Measurements from ENCODE around the gene GLS.
A peak's percentile ranks its signal among the peaks of the same experiment; 100 is the strongest.

GLS gene

DNA sequence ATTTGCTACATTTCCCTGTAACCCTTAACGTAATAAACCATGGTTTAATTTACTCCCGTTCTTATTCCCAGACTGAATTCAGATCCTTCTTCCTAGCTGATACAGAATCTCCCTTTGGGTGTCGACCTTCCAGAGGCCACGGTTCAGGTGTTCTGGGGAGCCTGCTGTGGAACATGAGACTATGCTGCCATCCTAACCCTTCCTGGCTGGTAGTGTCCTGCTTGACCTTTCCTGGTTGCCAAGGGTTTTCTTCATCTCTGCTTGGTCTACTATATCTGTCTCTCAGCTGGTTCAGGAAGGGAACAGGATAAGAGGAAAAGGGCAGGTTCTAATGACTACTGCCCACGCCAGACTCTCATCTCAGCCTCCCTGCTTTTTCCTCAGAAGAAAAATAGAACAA lies 96.9 kb downstream of the GLS start:
- DNase-seq, result no peak
- Mint-ChIP-seq H3K27me3 (no peaks in the 10 kb centered on the region), H3K36me3 (ENCODE audit: insufficient read depth) (peaks cover 96% of the 10 kb centered on the region), H3K4me3 (no peak overlapping the region), H3K9me3 (no peaks in the 10 kb centered on the region), H3K4me1 (ENCODE audit: low read depth in 2 of 2) (peaks cover 5 to 6% of the 10 kb centered on the region in 2 donors), H3K27ac (peak overlapping the region; percentile 47 to 69)
- no peak for ATAC-seq (replicated peaks)

DNA sequence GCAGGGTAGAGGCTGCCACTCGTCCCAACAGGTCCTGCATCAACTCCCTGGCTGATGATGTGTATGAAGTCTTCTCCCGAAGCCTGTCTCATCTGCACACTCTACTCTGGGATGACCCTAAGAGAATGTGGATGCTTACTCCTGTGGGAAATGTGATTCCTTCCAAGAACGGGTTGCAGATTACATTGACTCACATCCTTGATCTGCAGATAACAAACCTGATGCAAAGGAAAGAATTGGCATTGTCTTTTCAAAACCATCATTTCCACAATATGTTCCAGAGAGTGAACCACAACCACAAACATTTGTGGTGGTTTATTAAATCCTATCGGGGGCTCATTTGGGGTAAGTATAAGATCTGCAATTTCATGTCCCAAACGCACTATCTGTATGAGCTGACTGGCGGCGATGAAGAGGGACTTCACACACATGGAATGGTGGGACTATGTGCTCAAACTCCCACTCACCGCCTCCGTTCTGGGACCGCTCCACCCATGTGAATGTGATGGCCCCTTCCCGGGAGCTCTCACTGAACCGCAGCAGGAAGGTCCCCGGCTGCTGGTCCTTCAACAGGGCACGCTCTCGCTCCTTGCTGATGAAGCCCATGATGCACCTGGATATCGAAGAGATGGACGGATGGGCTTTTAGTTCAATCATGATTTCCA lies 97.9 kb downstream of the GLS start:
- no peaks in the 10 kb centered on the region for H3K9me3 Mint-ChIP-seq
- H3K36me3 Mint-ChIP-seq (ENCODE audit: insufficient read depth), result peaks cover 98% of the 10 kb centered on the region
- no peak overlapping the region for H3K4me3 Mint-ChIP-seq
- no peak for DNase-seq
- peaks cover 6 to 7% of the 10 kb centered on the region in 2 donors for H3K4me1 Mint-ChIP-seq (ENCODE audit: low read depth in 2 of 2)
- no peak for ATAC-seq (replicated peaks)
- peak overlapping the region; percentile 47 to 69 for H3K27ac Mint-ChIP-seq
- H3K27me3 Mint-ChIP-seq, result no peaks in the 10 kb centered on the region

DNA sequence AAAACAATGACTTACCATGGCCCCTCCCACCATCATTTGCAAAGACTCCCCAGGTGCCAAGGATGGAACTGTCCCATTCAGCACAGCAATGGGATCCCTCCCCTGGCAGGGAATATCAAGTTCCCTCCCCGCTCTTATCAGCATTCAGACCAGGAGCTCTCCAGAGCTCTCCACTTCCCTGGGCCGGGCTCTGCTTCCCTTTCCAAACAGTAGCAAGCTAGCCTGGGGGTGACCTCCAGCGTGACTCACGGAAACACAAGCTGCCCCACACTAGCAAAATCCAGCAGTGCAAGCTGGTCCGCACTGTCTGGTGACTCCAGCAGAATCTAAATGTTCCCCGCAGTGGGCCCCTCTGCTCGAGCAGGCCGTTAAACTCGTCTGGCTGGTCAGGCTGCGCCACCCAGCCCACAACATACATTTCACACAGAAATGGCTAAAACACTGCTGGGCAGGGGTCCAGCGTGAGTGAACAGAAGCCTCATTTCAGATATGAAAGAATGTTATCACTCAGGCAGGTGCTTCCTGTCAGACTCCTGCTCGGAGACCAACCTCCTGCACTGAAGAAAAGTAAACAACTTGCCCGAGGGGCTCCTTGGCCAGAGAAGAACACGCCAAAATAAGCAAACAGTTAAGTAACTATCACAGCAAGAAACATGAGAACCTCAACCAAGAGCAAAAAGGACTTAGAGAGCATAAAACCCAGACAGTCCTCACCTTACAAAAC lies 99.4 kb downstream of the GLS start:
- H3K27me3 Mint-ChIP-seq, result no peaks in the 10 kb centered on the region
- H3K9me3 Mint-ChIP-seq, result no peaks in the 10 kb centered on the region
- peak overlapping the region; percentile 47 to 77 for H3K27ac Mint-ChIP-seq
- H3K36me3 Mint-ChIP-seq (ENCODE audit: insufficient read depth), result peaks cover 98% of the 10 kb centered on the region
- ATAC-seq (replicated peaks) (no peak), DNase-seq (no peak)
- H3K4me3 Mint-ChIP-seq, result no peak overlapping the region
- peaks cover 3 to 8% of the 10 kb centered on the region in 2 donors for H3K4me1 Mint-ChIP-seq (ENCODE audit: low read depth in 2 of 2)

DNA sequence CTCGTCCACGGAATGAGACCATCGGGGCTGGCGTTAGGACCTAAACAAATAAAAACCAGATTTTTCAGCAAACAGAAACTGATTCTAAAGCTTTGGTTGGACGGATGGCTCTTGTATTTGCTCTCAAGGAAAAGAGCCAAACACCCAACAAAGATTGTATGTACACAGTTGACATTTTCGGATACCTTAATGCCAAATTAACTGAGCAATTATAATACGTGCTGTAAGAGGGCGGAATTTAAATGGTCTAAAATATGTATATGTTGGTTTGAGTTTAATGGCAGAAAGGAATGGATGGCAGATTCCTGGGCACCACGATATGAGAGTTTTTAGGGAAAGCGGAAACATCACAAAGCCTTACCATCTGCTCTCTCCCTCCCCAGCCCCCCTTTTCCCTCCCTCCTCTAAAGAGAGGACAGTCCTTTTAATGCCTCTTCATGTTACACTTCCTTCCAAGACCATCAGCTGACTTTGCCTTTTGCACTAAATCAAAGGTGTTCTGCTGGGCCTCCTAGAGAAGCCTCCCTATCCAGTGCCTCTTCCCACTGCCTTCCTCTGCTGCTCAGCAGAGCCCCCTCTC lies 100.1 kb downstream of the GLS start:
- no peaks in the 10 kb centered on the region for H3K27me3 Mint-ChIP-seq
- peaks cover 3 to 8% of the 10 kb centered on the region in 2 donors for H3K4me1 Mint-ChIP-seq (ENCODE audit: low read depth in 2 of 2)
- peaks cover 98% of the 10 kb centered on the region for H3K36me3 Mint-ChIP-seq (ENCODE audit: insufficient read depth)
- ATAC-seq (replicated peaks) (no peak), DNase-seq (no peak)
- no peaks in the 10 kb centered on the region for H3K9me3 Mint-ChIP-seq
- peak overlapping the region; percentile 77 to 79 for H3K27ac Mint-ChIP-seq
- no peak overlapping the region for H3K4me3 Mint-ChIP-seq

DNA sequence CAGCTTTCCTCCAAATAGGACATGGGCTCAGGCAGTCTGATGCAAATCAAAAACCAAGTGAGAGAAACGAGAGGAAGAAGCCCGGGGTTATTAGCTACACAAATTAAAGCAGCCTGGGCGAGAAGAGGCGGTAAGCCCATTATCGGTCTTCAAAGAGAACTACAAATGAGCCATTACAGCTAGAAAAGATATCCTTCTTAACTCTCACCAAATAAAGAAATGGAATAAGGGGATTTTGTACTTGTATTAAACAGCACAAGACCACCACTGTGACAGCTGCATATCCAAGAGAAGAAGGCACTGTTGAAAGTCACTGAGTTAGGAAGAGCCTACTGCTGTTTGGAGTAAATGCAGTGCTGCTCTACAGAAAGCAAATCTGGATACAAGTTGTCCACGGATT lies 100.7 kb downstream of the GLS start:
- peaks cover 3 to 11% of the 10 kb centered on the region in 2 donors for H3K4me1 Mint-ChIP-seq (ENCODE audit: low read depth in 2 of 2)

DNA sequence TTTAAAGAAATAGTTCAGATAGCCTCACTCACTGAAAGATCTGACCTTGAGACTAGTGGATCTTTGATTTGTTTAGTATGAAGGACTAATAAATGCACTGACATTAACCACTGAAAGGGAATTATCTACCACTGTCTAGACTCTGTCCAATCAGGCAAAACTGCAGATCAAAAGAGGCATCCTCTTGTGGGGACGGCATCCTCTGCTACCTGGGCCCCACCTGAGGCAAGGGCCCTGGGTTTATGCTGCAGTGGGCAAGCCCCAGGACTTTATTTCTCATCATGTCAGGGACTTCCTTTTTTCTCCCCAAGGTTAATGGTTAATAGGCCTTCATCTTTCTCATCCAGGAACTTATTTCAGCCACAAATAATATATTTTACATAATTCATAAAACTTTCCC lies 101.1 kb downstream of the GLS start:
- H3K9me3 Mint-ChIP-seq, result no peaks in the 10 kb centered on the region
- H3K4me3 Mint-ChIP-seq, result no peak overlapping the region
- DNase-seq (no peak), ATAC-seq (replicated peaks) (no peak)
- H3K27ac Mint-ChIP-seq, result peak overlapping the region in 1 of 2 donors; percentile 83
- H3K4me1 Mint-ChIP-seq (ENCODE audit: low read depth in 2 of 2), result peaks cover 3 to 11% of the 10 kb centered on the region in 2 donors
- H3K36me3 Mint-ChIP-seq (ENCODE audit: insufficient read depth), result peaks cover 98% of the 10 kb centered on the region
- H3K27me3 Mint-ChIP-seq, result no peaks in the 10 kb centered on the region

More for the DNA sequence above, 100.7 kb downstream of the GLS start:
- Mint-ChIP-seq H3K27me3 (no peaks in the 10 kb centered on the region), H3K9me3 (no peaks in the 10 kb centered on the region), H3K4me3 (no peak overlapping the region), H3K27ac (peak overlapping the region; percentile 79 to 83), H3K36me3 (ENCODE audit: insufficient read depth) (peaks cover 98% of the 10 kb centered on the region)
- ATAC-seq (replicated peaks) (no peak), DNase-seq (no peak)

DNA sequence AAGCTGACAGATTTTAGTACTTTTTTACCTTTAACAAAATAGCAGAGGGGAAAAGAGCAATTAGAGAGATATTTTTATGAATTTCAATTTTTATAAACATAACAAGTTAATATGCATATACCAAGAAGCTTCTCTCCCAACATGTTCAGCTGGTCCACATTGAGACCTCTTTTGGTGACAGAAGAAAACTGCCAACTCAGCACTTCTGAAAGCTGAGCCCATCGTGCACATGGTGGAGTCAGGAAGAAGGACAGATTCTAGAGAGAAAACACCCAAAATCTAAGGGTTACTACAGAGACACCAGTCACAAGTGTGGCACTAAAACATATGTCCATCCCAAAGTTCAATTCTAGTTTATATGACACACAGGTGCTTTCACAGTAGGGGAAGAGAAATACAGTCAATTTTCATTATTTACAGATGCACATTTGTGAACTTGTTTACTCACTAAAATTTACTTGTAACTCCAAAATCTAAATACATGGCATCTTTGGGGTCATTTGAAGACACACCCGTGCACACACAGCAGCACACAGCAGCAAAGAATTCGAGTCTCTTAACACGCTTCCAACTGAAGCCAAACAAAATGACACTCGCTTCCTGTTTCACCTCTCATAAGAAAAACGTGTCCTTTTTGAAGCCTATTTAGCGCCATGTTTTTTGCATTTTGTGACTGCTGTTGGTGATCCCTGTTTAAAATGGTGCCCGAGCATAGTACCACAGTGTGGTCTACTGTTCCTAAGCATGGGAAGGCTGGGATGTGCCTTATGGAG lies 101.8 kb downstream of the GLS start:
- DNase-seq (no peak), ATAC-seq (replicated peaks) (no peak)
- H3K27ac Mint-ChIP-seq, result peak overlapping the region in 1 of 2 donors; percentile 83
- no peak overlapping the region for H3K4me3 Mint-ChIP-seq
- H3K4me1 Mint-ChIP-seq (ENCODE audit: low read depth in 2 of 2), result peaks cover 4 to 11% of the 10 kb centered on the region in 2 donors
- H3K36me3 Mint-ChIP-seq (ENCODE audit: insufficient read depth), result peaks cover 100% of the 10 kb centered on the region
- no peaks in the 10 kb centered on the region for H3K9me3 Mint-ChIP-seq
- H3K27me3 Mint-ChIP-seq, result no peaks in the 10 kb centered on the region

DNA sequence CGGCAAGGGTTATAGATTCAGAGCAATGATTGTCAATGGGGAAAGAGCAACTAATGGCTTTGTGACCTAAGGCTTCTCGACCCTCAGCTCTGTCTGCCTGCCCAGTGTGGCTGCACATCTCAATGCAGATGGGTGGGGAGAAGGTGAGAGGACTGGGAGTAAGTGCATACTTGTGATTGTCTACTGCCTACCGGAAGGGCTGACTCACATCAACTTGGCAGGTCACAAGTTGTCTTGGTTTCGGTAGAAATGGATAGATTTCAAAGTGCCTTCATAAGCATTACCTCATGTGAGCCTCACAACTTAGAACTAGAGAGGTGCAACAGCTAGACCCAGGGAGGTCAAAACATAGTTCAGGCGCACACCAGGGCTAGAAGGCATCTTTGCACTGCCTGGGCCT lies 104.0 kb downstream of the GLS start:
- peak; percentile 58 for ATAC-seq (replicated peaks)
- DNase-seq, result no peak
- no peak overlapping the region for H3K4me3 Mint-ChIP-seq
- peak overlapping the region; percentile 25 to 83 for H3K27ac Mint-ChIP-seq
- no peaks in the 10 kb centered on the region for H3K9me3 Mint-ChIP-seq
- no peaks in the 10 kb centered on the region for H3K27me3 Mint-ChIP-seq
- H3K4me1 Mint-ChIP-seq (ENCODE audit: low read depth in 2 of 2), result peaks cover 7 to 12% of the 10 kb centered on the region in 2 donors
- H3K36me3 Mint-ChIP-seq (ENCODE audit: insufficient read depth), result peaks cover 100% of the 10 kb centered on the region

DNA sequence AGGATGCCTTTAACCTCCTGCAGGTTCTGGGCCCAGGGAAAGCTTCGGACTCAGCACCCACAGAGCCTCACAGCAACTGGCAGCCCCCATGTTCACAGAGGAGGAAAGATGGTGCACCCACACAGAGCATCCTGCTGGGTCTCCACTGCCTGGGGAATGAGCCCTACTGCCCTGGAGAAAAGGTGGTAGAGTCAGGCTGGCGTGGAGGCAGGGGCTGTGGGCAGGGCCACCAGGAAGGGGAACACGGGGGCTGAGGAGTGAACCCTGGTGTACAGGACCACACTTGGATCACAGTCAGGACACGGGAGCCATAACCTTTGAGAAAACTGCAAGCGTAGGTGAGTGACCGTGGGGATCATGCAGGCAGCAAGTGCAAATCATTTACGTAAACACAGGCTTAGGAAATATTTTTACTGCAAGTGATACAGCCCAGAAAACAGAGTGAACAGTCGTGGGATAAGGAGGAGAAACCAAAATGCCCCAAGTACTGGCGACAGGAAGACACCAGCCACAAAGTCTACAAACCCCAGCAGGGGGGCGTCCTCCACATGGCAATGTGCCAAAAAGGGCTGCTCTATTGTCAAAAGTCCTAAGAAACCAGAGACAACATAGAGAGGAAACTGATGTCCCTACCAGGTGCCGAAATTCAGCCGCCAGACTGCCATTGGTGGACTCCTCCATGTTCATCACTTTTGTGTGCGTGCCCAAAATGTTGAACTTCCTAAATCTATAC lies 105.8 kb downstream of the GLS start:
- Mint-ChIP-seq H3K4me1 (ENCODE audit: low read depth in 2 of 2) (peaks cover 8 to 9% of the 10 kb centered on the region in 2 donors), H3K27me3 (no peaks in the 10 kb centered on the region), H3K9me3 (no peaks in the 10 kb centered on the region), H3K36me3 (ENCODE audit: insufficient read depth) (peaks cover 100% of the 10 kb centered on the region), H3K27ac (peak overlapping the region; percentile 44 to 70), H3K4me3 (no peak overlapping the region)
- ATAC-seq (replicated peaks) (no peak), DNase-seq (no peak)

DNA sequence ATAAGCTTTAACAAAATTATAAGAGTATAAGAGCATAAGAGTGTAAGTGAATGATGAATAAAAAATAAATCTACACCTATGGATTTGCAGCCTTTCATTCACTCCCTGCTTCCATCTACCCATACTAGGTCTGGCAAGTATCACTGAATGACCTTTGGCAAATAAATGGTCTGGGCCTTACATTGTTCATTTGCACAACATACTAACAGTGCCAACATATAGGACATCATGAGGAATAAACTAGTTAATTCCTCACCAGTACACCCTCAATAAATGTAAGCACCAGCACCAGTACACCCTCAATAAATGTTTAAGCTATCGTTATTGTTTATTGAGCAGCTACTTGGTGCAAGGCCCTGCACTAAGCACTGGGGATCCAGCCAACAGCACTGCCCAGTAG lies 106.5 kb downstream of the GLS start:
- no peak overlapping the region for H3K4me3 Mint-ChIP-seq
- H3K36me3 Mint-ChIP-seq (ENCODE audit: insufficient read depth), result peaks cover 100% of the 10 kb centered on the region
- peak overlapping the region in 1 of 2 donors; percentile 49 for H3K27ac Mint-ChIP-seq
- no peak for DNase-seq
- H3K9me3 Mint-ChIP-seq, result no peaks in the 10 kb centered on the region
- no peaks in the 10 kb centered on the region for H3K27me3 Mint-ChIP-seq
- H3K4me1 Mint-ChIP-seq (ENCODE audit: low read depth in 2 of 2), result peaks cover 8 to 9% of the 10 kb centered on the region in 2 donors
- ATAC-seq (replicated peaks), result no peak

DNA sequence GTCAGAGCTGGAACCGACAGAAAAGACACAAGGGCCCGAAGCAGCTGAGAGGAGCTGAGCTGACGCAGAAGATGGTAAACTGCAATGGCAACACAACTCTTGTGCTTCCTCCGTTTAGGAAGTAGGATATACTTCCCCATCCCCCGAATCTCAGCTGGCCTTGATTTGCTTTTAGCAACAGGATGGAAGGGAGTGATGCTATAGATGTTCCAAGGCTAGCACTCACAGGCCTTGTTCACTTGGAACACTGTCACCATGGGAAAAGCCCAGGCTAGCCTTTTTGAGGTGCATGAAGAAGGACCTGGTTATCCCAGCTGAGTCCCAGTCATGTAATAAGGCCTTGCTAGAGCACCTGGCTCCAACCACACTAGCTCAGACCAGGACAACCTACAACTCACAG lies 107.3 kb downstream of the GLS start:
- Mint-ChIP-seq H3K4me3 (no peak overlapping the region), H3K36me3 (ENCODE audit: insufficient read depth) (peaks cover 100% of the 10 kb centered on the region), H3K27ac (peak overlapping the region in 1 of 2 donors; percentile 49), H3K4me1 (ENCODE audit: low read depth in 2 of 2) (peaks cover 8% of the 10 kb centered on the region in 2 donors), H3K27me3 (no peaks in the 10 kb centered on the region), H3K9me3 (no peaks in the 10 kb centered on the region)
- DNase-seq (no peak), ATAC-seq (replicated peaks) (no peak)

DNA sequence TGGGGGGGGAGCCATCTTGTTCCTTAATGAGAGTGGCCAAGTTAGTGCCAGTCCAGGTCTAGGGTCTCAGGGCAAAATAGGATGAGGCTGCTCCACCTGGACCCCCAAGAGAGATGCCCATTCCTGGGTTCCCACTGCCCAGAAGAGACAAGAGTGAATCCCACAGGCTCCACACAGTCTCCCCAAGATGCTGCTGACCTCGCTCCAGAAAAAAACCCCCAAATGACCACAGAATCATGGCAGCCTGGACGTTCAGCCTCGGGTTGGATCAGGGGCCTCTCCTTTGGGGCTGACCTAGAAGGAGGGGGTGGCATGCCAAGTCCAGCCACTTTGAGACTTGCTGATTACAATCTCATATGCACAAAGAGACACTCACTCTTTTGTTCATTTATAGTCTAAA lies 108.3 kb downstream of the GLS start:
- no peaks in the 10 kb centered on the region for H3K9me3 Mint-ChIP-seq
- ATAC-seq (replicated peaks) (no peak), DNase-seq (no peak)
- H3K4me3 Mint-ChIP-seq, result no peak overlapping the region
- H3K27ac Mint-ChIP-seq, result no peak overlapping the region
- no peaks in the 10 kb centered on the region for H3K27me3 Mint-ChIP-seq
- peaks cover 8 to 10% of the 10 kb centered on the region in 2 donors for H3K4me1 Mint-ChIP-seq (ENCODE audit: low read depth in 2 of 2)
- peaks cover 100% of the 10 kb centered on the region for H3K36me3 Mint-ChIP-seq (ENCODE audit: insufficient read depth)

DNA sequence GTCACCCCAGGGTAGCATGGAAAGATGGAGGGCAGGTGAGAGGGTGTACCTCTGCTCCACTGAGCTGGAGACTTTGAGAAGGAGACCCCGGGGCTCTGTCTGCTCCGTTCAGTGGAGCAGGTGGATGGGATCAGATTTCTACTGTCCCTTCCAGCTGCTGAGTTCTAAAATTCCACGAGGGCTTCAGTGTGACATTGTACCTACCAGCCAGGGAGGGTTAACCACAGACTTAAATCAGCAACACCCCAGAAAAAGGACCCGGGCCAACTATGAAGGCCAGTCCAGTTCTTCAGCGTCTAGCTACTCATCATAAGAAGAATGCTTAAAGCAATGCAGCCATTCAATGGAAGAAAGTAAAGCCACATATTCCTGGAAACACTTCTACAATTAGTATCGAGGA lies 109.5 kb downstream of the GLS start:
- ATAC-seq (replicated peaks) (no peak), DNase-seq (no peak)
- no peak overlapping the region for H3K4me3 Mint-ChIP-seq
- no peaks in the 10 kb centered on the region for H3K9me3 Mint-ChIP-seq
- peak overlapping the region in 1 of 2 donors; percentile 41 for H3K27ac Mint-ChIP-seq
- peaks cover 100% of the 10 kb centered on the region for H3K36me3 Mint-ChIP-seq (ENCODE audit: insufficient read depth)
- peaks cover 17% of the 10 kb centered on the region in 2 donors for H3K4me1 Mint-ChIP-seq (ENCODE audit: low read depth in 2 of 2)
- no peaks in the 10 kb centered on the region for H3K27me3 Mint-ChIP-seq

Data from effector memory CD8-positive, alpha-beta T cell (primary cell).